T-cell (primary cell): ENCODE measurements around the gene HNRNPF. TPM values are rescaled to one million over a fixed set of nuclear protein-coding genes. Genes with fewer than 3 reads are reported as not detected.

Experiments used
- ATAC-seq, 4 experiments: fragments of 200-7000 bp in 3 of 4; fragments of 150-1000 bp in 1 of 4; cut with Tn5 transposase; replicated peaks in 1 of 4; 1 replicate in 3 of 4; 2 replicates in 1 of 4; pipeline ENCODE4 v1.10.0; 2021; ENCODE audit warnings: moderate library complexity in 3 of 4, mild to moderate bottlenecking in 2 of 4, moderate number of reproducible peaks in 1 of 4
- CTCF ChIA-PET, 2 donors: fragments of 300-600 bp; sonication (Branson Sonifier 250); formaldehyde crosslinking; loops; one replicate each; lab custom pipeline; 2022; ENCODE audit warnings: antibody characterized with exemption in 2 of 2; lab: Charles Lee
- POLR2A ChIA-PET, 2 donors: fragments of 300-600 bp; sonication (Branson Sonifier 250); formaldehyde crosslinking; loops; one replicate each; lab custom pipeline; 2022; ENCODE audit warnings: antibody characterized with exemption in 2 of 2; lab: Charles Lee
- DNase-seq, 35 experiments: peaks; one replicate each; pipeline versions ENCODE4 v3.0.0 to v3.0.0-alpha.2; 2013 to 2023
- H3K27ac ChIP-seq: one replicate; pipeline ENCODE4 v1.5.1; 2013; ENCODE audit warnings: low read length
- H3K27me3 ChIP-seq, 2 experiments: replicated peaks in 1 of 2; 1 replicate in 1 of 2; 2 replicates in 1 of 2; pipeline versions ENCODE4 v1.6.1 to v1.7.0; 2013; ENCODE audit warnings: low read length in 1 of 2, mixed read lengths in 1 of 2; ENCODE audit not compliant: control insufficient read depth in 2 of 2, insufficient read depth in 2 of 2; ENCODE audit errors: extremely low read depth in 1 of 2
- H3K36me3 ChIP-seq, 2 donors: 1 replicate in 1 of 2; 2 replicates in 1 of 2; pipeline versions ENCODE4 v1.6.1 to v1.7.0; 2013; ENCODE audit warnings: low read length in 1 of 2; ENCODE audit not compliant: control insufficient read depth in 2 of 2, insufficient read depth in 1 of 2; ENCODE audit errors: extremely low read depth in 1 of 2
- H3K4me1 ChIP-seq, 2 experiments: 1 replicate in 1 of 2; 2 replicates in 1 of 2; pipeline versions ENCODE4 v1.6.1 to v1.7.0; 2013; ENCODE audit warnings: low read length in 2 of 2, mixed read lengths in 1 of 2; ENCODE audit not compliant: insufficient read depth in 2 of 2, control insufficient read depth in 1 of 2; ENCODE audit errors: extremely low read depth in 1 of 2
- H3K4me3 ChIP-seq, 2 donors: 1 replicate in 1 of 2; 2 replicates in 1 of 2; pipeline versions ENCODE4 v1.5.1 to v1.7.0; 2013; ENCODE audit warnings: mild to moderate bottlenecking in 2 of 2, low read length in 1 of 2, moderate library complexity in 1 of 2; ENCODE audit not compliant: control insufficient read depth in 1 of 2; ENCODE audit errors: extremely low read depth in 1 of 2
- H3K9me3 ChIP-seq: 2 replicates; pipeline ENCODE4 v1.7.0; 2013
- H3K27ac Mint-ChIP-seq, 2 donors: one replicate each; pipeline ENCODE4 v1.8.0; 2020 to 2021; ENCODE audit warnings: mild to moderate bottlenecking in 2 of 2, mixed read lengths in 2 of 2
- H3K27me3 Mint-ChIP-seq, 2 donors: one replicate each; pipeline ENCODE4 v1.8.0; 2021 to 2022; ENCODE audit warnings: mixed read lengths in 2 of 2
- H3K36me3 Mint-ChIP-seq: one replicate; pipeline ENCODE4 v1.8.0; 2021; ENCODE audit warnings: mixed read lengths
- H3K4me1 Mint-ChIP-seq, 3 donors: one replicate each; pipeline ENCODE4 v1.8.0; 2020 to 2022; ENCODE audit warnings: mixed read lengths in 3 of 3, mild to moderate bottlenecking in 1 of 3
- H3K4me3 Mint-ChIP-seq, 3 donors: one replicate each; pipeline ENCODE4 v1.8.0; 2020 to 2022; ENCODE audit warnings: mild to moderate bottlenecking in 3 of 3, mixed read lengths in 3 of 3, moderate library complexity in 3 of 3
- H3K9me3 Mint-ChIP-seq, 3 donors: one replicate each; pipeline ENCODE4 v1.8.0; 2020 to 2022; ENCODE audit warnings: mixed read lengths in 3 of 3
- WGBS: methylation state at CpG from one replicate; pipeline ENCODE4 v1.1.5; 2013; ENCODE audit warnings: missing lambda C conversion rate; ENCODE audit not compliant: insufficient coverage; 5-methylcytosine and 5-hydroxymethylcytosine counted together
- total RNA-seq, 35 experiments: library from RNA in 6 of 35; stranded (reverse) in 6 of 35; fragments of 120-200 nt in 1 of 35; gene quantifications; one replicate each; pipeline versions ENCODE4 v1.2.1 to v1.2.4 and lab custom pipeline; 2013 to 2026

HNRNPF gene
- total RNA-seq, 5 donors from 2014 or later (not counting 1 experiment from before 2014, with no cell fraction given) = 124 to 224 (median 206) TPM

DNA sequence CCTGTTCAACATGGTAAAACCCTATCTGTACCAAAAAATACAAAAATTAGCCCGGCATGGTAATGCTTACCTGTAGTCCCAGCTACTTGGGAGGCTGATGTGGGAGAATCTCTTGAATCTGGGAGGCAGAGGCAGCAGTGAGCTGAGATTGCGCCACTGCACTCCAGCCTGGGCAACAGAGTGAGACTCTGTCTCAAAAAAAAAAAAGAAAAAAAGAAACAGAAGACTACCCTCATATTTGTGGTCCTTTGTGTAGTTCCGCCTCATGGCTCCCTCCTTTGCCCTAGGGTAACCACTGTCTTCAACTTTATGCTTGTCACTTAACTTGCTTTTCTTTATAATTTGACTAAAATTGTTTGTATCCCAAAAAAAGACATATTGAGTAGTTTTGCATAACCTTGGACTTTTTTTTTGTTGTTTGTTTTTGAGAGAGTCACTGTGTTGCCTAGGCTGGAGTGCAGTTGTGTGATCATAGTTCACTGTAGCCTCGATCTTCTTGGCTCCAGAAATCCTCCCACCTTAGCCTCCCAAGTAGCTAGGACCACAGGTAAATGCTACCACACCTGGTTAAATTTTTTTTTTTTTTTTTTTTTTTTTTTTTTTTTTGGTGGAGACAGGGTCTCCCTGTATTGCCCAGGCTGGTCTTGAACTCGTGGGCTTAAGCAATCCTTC, 31.6 kb upstream of the HNRNPF start:
- WGBS = 71% methylated on average over 1 of the region's 5 CpGs
- H3K36me3 Mint-ChIP-seq = peaks cover 7% of the 10 kb centered on the region
- ChIA-PET CTCF (interaction anchor here in 1 of 2 donors (0.6 kb wide), 1 partner anchor 210 kb away, joined by 6 read pairs; no protein-coding TSS in a partner anchor), POLR2A (interaction anchor here in 1 of 2 donors (0.6 kb wide), 1 partner anchor 11 kb away, joined by 6 read pairs; no protein-coding TSS in a partner anchor)
- no peak for ATAC-seq
- H3K4me1 Mint-ChIP-seq = peaks cover 16 to 36% (median 28%) of the 10 kb centered on the region in 3 donors
- no peaks in the 10 kb centered on the region for H3K27me3 Mint-ChIP-seq
- no peaks in the 10 kb centered on the region for H3K36me3 ChIP-seq
- no peak for DNase-seq
- H3K27ac ChIP-seq = no peak overlapping the region
- peak overlapping the region in 1 of 2 donors; percentile 66 for H3K27ac Mint-ChIP-seq
- no peaks in the 10 kb centered on the region for H3K27me3 ChIP-seq
- H3K9me3 ChIP-seq = no peaks in the 10 kb centered on the region
- peaks cover 4 to 24% of the 10 kb centered on the region in 2 experiments for H3K4me1 ChIP-seq
- H3K4me3 ChIP-seq = no peak overlapping the region
- H3K9me3 Mint-ChIP-seq = no peaks in the 10 kb centered on the region
- no peak overlapping the region for H3K4me3 Mint-ChIP-seq

- no peak for ATAC-seq
- peaks cover 4 to 25% of the 10 kb centered on the region in 2 experiments for H3K4me1 ChIP-seq
- H3K36me3 Mint-ChIP-seq = no peaks in the 10 kb centered on the region
- ChIA-PET POLR2A (interaction anchor here (0.6 to 1.8 kb wide), 7 partner anchors 12 to 298 kb away, joined by 3 to 6 read pairs (median 4); no protein-coding TSS in a partner anchor), CTCF (interaction anchor here in 1 of 2 donors (1.0 kb wide), 1 partner anchor 30 kb away, joined by 3 read pairs; no protein-coding TSS in a partner anchor)
- H3K27me3 ChIP-seq = no peaks in the 10 kb centered on the region
- H3K36me3 ChIP-seq = peaks cover 0 to 3% of the 10 kb centered on the region in 2 donors
- H3K9me3 Mint-ChIP-seq = no peaks in the 10 kb centered on the region
- no peaks in the 10 kb centered on the region for H3K9me3 ChIP-seq
- WGBS = 6% methylated on average over 21 of the region's 30 CpGs
- peak overlapping the region; percentile 89 for H3K27ac ChIP-seq
- H3K4me1 Mint-ChIP-seq = peaks cover 16 to 32% (median 18%) of the 10 kb centered on the region in 3 donors
- H3K27me3 Mint-ChIP-seq = no peaks in the 10 kb centered on the region
- peak overlapping the region; percentile 72 to 92 for H3K4me3 ChIP-seq
- peak overlapping the region; percentile 95 to 96 (median 95) for H3K4me3 Mint-ChIP-seq
- DNase-seq = no peak
- H3K27ac Mint-ChIP-seq = peak overlapping the region; percentile 90 to 99
These were observed 28.3 kb upstream of the HNRNPF start for GRCh38 chr10:43437141-43437870.

GRCh38 chr10:43436291-43437140, 27.5 kb upstream of the HNRNPF start, which contains the start of gene ZNF487:
ZNF487 (plus strand) TSS chr10:43437111; CDS start chr10:43475814, 38,703 bp downstream.
- H3K27ac ChIP-seq = peak within 1 kb of the TSS; percentile 89
- H3K27me3 ChIP-seq = no peaks in the 10 kb centered on the region
- H3K27me3 Mint-ChIP-seq = no peaks in the 10 kb centered on the region
- H3K4me1 Mint-ChIP-seq = peaks cover 16 to 32% (median 18%) of the 10 kb centered on the region in 3 donors
- POLR2A ChIA-PET = interaction anchor here (0.6 to 1.8 kb wide), 8 partner anchors 12 to 298 kb away, joined by 3 to 8 read pairs (median 4); no protein-coding TSS in a partner anchor
- H3K36me3 ChIP-seq = peaks cover 0 to 3% of the 10 kb centered on the region in 2 donors
- no peaks in the 10 kb centered on the region for H3K9me3 Mint-ChIP-seq
- peak within 1 kb of the TSS; percentile 95 to 96 (median 95) for H3K4me3 Mint-ChIP-seq
- DNase-seq = peak; percentile 72 to 94 (median 83)
- peak within 1 kb of the TSS; percentile 72 to 92 for H3K4me3 ChIP-seq
- ATAC-seq = peak; percentile 90 to 95 (median 95)
- WGBS = under 1% methylated on average over 68 of the region's 69 CpGs
- peak within 1 kb of the TSS; percentile 98 to 99 for H3K27ac Mint-ChIP-seq
- CTCF ChIA-PET = interaction anchor here (0.7 to 1.7 kb wide), 8 partner anchors 9 to 48 kb away, joined by 3 to 9 read pairs (median 4); no protein-coding TSS in a partner anchor
- no peaks in the 10 kb centered on the region for H3K9me3 ChIP-seq
- H3K4me1 ChIP-seq = peaks cover 4 to 25% of the 10 kb centered on the region in 2 experiments
- H3K36me3 Mint-ChIP-seq = no peaks in the 10 kb centered on the region

DNA sequence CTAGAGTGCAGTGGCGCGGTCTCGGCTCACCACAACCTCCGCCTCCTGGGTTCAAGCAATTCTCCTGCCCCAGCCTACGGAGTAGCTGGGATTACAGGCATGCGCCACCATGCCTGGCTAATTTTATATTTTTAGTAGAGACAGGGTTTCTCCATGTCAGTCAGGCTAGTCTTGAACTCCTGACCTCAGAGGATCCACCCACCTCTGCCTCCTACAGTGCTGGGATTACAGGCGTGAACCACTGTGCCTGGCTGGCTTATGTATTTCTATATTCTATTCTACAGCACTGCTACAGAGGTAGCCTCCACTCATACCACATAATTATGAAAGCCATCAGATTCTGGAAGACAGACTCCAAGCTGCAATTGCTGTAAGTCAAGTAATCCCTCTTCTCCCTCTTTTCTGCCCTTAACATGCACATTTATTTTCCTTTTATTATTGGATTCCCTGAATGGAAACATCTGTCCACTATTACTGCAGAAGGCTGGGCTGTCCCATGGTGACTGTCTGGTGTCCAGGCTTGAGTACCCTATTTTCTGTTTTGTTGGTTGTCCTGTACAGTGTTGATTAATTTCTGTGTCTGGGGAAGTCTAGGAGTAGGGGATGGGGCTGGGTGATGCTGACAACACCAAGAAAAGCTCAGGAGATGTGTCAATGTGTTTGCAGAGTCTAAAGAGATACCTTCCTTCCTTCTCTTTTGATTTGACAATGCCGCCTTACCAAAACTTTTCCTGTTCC, 22.1 kb upstream of the HNRNPF start:
- Mint-ChIP-seq H3K4me3 (no peak overlapping the region), H3K9me3 (no peaks in the 10 kb centered on the region), H3K4me1 (peaks cover 13 to 22% (median 15%) of the 10 kb centered on the region in 3 donors), H3K36me3 (no peaks in the 10 kb centered on the region), H3K27me3 (no peaks in the 10 kb centered on the region), H3K27ac (peak overlapping the region in 1 of 2 donors; percentile 71)
- 86% methylated on average over 1 of the region's 8 CpGs for WGBS
- Histone ChIP-seq H3K27me3 (no peaks in the 10 kb centered on the region), H3K4me1 (peaks cover 4 to 27% of the 10 kb centered on the region in 2 experiments), H3K9me3 (no peaks in the 10 kb centered on the region), H3K4me3 (no peak overlapping the region), H3K27ac (no peak overlapping the region), H3K36me3 (peaks cover 0 to 3% of the 10 kb centered on the region in 2 donors)
- POLR2A ChIA-PET = interaction anchor here in 1 of 2 donors (0.5 to 0.6 kb wide), 2 partner anchors 12 to 123 kb away, joined by 4 to 6 read pairs; no protein-coding TSS in a partner anchor
- DNase-seq = no peak
- CTCF ChIA-PET = interaction anchor here in 1 of 2 donors (0.5 kb wide), 1 partner anchor 37 kb away, joined by 3 read pairs; no protein-coding TSS in a partner anchor
- ATAC-seq = no peak

GRCh38 chr10:43427166-43427825, 18.3 kb upstream of the HNRNPF start:
- H3K4me3 ChIP-seq = no peak overlapping the region
- H3K4me1 ChIP-seq = peaks cover 6 to 23% of the 10 kb centered on the region in 2 experiments
- Mint-ChIP-seq H3K27ac (peak overlapping the region; percentile 76 to 87), H3K4me3 (peak overlapping the region; percentile 34 to 69 (median 53)), H3K36me3 (no peaks in the 10 kb centered on the region), H3K27me3 (no peaks in the 10 kb centered on the region), H3K4me1 (peaks cover 16 to 24% (median 19%) of the 10 kb centered on the region in 3 donors), H3K9me3 (no peaks in the 10 kb centered on the region)
- POLR2A ChIA-PET = interaction anchor here (0.6 to 0.7 kb wide), 6 partner anchors 10 to 505 kb away, joined by 3 to 5 read pairs (median 4); partner anchors contain the start of gene HNRNPF (in 1 of the 2)
- H3K36me3 ChIP-seq = no peaks in the 10 kb centered on the region
- CTCF ChIA-PET = interaction anchor here (0.6 to 0.8 kb wide), 4 partner anchors 9 to 145 kb away, joined by 3 to 7 read pairs (median 4); no protein-coding TSS in a partner anchor
- 55% methylated on average over 6 of the region's 12 CpGs for WGBS
- peak; percentile 70 to 97 (median 72) for ATAC-seq
- no peaks in the 10 kb centered on the region for H3K27me3 ChIP-seq
- H3K9me3 ChIP-seq = no peaks in the 10 kb centered on the region
- peak overlapping the region; percentile 1 for H3K27ac ChIP-seq
- peak in 4 of 35 experiments; percentile 18 to 37 (median 25) for DNase-seq
